Prostate gland (tissue), 2 donors: ENCODE data around the gene DAAM1.

Experiments
- POLR2A ChIP-seq: fragments of 450-650 bp; IDR thresholded peaks from one replicate; pipeline ENCODE4 v1.6.1; 2016; ENCODE audit warnings: antibody characterized with exemption, mild to moderate bottlenecking
- POLR2AphosphoS5 ChIP-seq: sonication (generic); formaldehyde crosslinking; IDR thresholded peaks from one replicate; pipeline ENCODE4 v1.6.1; 2017; ENCODE audit warnings: antibody characterized with exemption
- TF ChIP-seq, protein P1 (sequence below), 4 experiments: fragments of 200-600 bp in 2 of 4; fragments of 450-650 bp in 2 of 4; sonication (generic) in 2 of 4; IDR thresholded peaks; 1 replicate in 3 of 4; 2 replicates in 1 of 4; pipeline ENCODE4 v1.5.1; 2016 to 2019; ENCODE audit warnings: antibody characterized with exemption in 4 of 4, mild to moderate bottlenecking in 2 of 4, moderate library complexity in 2 of 4

DNA sequence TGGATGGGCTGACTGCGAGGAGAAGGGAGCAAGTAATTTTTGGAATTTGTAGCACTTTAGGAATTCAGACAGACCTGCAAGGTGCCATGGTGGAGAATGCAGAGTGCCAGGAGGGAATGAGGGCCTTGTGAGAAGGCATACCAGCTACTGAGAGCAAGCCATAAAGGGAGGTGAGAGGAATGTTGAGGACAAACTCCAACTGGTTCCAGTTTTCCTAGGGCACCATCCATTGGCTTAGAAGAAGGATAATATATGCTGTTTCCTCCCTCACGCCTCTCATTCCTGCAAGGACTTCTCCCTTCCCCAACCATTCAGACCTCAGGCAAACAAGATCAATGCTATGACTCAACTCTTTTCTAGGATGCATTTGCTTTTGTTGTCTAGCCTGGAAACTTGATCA, 11.2 kb upstream of the DAAM1 start:
- TF ChIP-seq, protein P1, sequence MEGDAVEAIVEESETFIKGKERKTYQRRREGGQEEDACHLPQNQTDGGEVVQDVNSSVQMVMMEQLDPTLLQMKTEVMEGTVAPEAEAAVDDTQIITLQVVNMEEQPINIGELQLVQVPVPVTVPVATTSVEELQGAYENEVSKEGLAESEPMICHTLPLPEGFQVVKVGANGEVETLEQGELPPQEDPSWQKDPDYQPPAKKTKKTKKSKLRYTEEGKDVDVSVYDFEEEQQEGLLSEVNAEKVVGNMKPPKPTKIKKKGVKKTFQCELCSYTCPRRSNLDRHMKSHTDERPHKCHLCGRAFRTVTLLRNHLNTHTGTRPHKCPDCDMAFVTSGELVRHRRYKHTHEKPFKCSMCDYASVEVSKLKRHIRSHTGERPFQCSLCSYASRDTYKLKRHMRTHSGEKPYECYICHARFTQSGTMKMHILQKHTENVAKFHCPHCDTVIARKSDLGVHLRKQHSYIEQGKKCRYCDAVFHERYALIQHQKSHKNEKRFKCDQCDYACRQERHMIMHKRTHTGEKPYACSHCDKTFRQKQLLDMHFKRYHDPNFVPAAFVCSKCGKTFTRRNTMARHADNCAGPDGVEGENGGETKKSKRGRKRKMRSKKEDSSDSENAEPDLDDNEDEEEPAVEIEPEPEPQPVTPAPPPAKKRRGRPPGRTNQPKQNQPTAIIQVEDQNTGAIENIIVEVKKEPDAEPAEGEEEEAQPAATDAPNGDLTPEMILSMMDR (IDR thresholded peaks at IDR 0.05), result no peak
- TF ChIP-seq POLR2A, result no peak
- no peak for TF ChIP-seq POLR2AphosphoS5
